GM18511 (cell line): ENCODE data around the gene C1orf105.

ENCODE experiments used
- ATAC-seq: cut with Tn5 transposase; IDR thresholded peaks from one replicate; pipeline ENCODE4 v1.9.1; 2021; ENCODE audit warnings: mild to moderate bottlenecking, moderate library complexity; ENCODE audit not compliant: unreplicated experiment

Gene C1orf105

GRCh38 chr1:172453607-172454006, 33.1 kb downstream of the C1orf105 start:
- no peak for ATAC-seq

GRCh38 chr1:172455451-172455850, 35.0 kb downstream of the C1orf105 start:
- no peak for ATAC-seq

DNA sequence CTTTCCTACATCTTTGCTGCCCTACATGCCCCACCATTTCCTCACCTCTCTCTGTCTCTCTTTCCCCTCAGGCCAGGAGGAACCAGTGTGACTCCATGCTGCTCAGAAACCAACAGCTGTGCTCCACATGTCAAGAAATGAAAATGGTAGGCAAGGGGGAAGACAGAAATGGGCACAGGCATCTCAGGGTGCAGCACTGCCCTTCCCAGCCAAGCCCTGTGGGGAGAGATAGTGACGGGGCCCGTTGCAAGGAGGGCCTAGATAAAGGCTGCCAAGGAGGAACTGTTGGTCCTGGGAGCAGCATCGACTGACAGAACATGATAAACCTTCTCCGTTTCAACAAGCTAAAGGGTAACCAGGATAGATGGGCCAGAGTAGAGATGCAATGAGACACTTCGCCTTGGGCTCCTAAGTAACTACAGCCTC, 35.9 kb downstream of the C1orf105 start:
- ATAC-seq = no peak

DNA sequence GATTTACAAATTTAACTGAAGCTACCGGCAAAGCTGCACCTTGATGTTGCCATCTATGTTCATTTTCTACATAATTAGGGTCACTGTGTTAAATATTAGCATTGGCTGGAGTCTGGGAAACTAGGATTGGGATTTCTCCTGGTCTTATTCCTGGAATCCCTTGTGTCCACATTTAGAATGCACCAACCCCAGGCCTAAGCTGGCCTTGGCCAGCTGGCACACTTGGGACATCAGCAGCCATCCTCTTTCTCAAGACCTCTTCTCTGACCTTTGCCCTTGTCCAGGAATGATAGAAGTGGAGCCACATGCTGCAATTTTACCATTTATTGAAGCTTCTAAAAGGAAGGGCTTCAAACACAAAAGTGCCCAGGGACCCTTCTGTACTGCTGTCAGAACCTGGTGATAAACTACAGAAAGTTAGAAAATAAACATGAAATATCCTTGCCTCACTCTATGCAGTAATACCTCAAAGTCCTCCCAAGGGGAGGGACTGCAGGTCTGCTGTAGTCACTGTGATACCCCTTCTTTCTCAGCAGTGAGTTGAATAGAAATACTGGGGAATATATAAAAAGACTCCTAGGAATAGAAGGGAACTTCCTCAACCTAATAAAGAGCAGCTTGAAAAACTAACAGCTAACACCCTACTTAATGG, 37.1 kb downstream of the C1orf105 start:
- ATAC-seq = no peak

DNA sequence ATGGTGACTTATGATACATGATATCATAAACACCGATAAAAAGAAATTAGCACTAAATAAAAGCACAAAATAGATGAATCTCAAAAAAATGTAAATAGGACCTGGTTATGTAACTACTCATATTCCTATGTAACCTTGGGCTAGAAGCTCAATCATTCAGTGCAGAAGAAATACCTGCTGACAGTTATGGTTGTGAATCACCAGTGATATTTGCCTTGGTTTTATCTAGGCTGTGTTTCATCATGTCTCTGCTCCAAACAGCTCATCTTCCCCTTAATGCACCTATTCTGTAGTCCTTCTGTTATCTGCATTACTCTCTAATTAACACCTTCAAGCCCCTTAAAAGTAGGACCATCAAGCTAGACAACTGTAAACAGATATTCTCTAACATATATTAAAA, 39.7 kb downstream of the C1orf105 start:
- no peak for ATAC-seq

- no peak for ATAC-seq
These were observed 40.4 kb downstream of the C1orf105 start for GRCh38 chr1:172460887-172461315.

DNA sequence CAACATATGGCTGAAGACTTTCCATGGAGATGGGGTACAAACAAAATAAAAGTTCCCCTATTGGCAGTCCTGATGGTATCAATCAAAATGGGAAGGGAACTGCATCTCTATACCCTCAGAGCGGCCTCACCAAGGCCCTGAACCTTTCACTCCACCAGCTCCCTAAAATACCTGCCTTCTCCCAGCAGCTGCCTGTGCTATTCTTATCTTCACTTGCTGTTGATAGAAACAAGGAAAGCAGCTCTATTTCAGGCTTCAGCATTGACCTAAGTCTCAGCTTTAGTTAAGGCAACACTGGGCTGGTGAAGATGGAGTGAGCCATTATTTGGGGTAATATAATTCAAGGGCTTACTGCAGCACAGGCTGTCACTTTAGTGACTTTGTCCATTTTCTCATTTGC, 45.1 kb downstream of the C1orf105 start:
- ATAC-seq = no peak

- ATAC-seq = no peak
These were observed 46.4 kb downstream of the C1orf105 start for GRCh38 chr1:172466795-172467407.

GRCh38 chr1:172467446-172467845, 47.0 kb downstream of the C1orf105 start:
- ATAC-seq = no peak

DNA sequence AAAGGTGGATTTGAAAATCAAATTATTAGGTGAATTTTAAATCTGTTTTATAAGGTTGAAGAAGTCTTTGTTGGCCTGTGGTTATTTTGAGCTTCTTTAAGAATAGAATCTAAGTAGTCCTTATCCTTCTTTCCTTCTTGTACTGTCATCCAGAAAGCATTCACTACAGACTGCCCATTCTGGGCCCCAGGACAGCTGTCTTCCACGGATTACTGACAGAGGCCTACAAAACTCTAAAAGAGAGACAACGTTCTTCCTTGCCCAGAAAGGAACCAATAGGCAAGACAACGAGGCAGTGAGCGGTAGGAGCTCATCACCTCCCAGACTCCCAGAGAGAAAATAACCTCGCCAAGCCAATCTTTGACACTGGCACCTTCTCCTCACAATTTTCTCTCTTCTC, 47.8 kb downstream of the C1orf105 start:
- no peak for ATAC-seq

GRCh38 chr1:172469717-172470116, 49.2 kb downstream of the C1orf105 start:
- no peak for ATAC-seq

DNA sequence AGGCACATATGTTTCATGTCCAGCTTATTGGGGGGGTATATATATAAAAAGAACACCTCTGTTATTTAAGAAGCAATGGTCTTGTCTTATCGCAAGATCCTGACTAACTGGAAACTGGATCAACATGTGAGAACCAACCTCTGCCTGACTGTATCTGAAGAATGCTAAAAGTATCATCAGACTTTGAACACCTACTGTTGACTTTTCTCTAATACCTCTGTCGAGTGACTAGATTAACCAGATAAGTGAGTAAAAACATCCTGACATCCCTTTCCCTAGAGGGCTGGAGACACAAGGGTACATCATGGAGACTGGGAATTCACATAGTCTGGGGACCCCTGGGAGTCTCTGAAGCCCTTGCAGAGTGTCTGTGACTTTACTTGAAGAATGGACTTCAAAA, 49.7 kb downstream of the C1orf105 start:
- no peak for ATAC-seq

GRCh38 chr1:172471666-172472065, 51.2 kb downstream of the C1orf105 start:
- ATAC-seq = no peak

DNA sequence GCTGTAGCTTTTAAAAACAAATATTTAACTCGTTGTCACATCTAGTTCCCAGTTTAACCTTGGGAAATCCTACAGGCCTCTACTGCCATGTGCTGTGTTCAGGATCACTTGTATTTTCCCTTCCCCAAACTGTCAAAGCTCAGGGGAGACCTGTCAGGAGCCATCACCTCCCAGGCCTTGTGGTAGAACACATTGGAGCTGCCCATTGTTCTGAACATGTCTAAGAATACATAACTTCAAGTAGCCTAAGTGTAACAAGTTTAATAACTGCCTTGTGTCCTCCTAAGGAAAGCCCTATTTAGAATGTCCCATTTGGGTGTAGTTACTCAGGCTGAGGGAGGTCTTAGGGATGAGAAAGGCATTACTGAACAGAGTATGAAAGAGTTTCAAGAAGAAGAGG, 52.0 kb downstream of the C1orf105 start:
- no peak for ATAC-seq

DNA sequence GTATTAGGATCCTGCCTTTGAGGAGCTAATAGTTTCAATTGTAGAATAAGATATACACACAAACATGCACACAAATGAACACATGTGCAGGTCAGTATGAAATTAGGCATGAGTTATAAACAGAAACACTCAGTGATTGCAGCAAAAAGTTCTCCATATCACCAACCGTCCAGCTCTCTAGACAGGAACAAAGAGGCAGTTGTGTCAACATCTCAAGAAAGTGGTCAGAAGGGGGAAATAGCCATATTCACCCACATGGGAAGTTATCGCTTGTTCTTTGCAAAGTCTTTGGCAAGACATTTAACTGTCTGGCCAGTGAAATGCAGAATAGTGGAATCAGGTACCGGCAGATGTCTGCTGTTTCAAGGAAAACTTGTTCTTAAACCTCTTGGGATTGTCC, 52.8 kb downstream of the C1orf105 start:
- ATAC-seq = no peak

DNA sequence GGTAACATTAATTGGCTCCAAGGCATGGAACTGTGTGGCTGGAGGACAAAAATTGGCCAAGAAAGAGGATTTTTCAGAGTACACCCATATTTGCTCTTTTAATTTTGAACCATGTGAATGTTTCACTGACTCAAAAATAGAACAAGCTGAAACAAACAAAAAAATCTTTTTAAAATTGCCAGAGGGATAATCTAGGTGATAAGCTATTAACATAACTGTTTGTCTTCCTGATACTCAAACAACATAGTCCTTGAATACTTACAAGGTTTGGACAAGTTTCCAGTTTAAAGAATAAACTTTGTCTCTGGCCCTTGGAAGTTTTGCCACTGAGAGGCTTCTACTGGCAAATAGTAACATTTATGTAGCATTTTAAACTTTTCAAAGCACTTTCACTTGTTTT, 53.4 kb downstream of the C1orf105 start:
- no peak for ATAC-seq

GRCh38 chr1:172476218-172476811, 55.8 kb downstream of the C1orf105 start:
- no peak for ATAC-seq

GRCh38 chr1:172477216-172477615, 56.7 kb downstream of the C1orf105 start:
- ATAC-seq = no peak

GRCh38 chr1:172477741-172478140, 57.3 kb downstream of the C1orf105 start:
- ATAC-seq = no peak

- ATAC-seq = no peak
These were observed 58.0 kb downstream of the C1orf105 start for GRCh38 chr1:172478485-172478884.

- no peak for ATAC-seq
These were observed 59.9 kb downstream of the C1orf105 start for GRCh38 chr1:172480431-172480830.

GRCh38 chr1:172482044-172482443, 61.6 kb downstream of the C1orf105 start:
- ATAC-seq = peak; percentile 70
